Ascending aorta (tissue), 2 donors: Measurements from ENCODE around the gene PPM1L. TPM values are rescaled to one million over a fixed set of nuclear protein-coding genes. Genes with fewer than 3 reads are reported as not detected.

Source experiments
- DNase-seq, 2 donors: peaks; one replicate each; pipeline ENCODE4 v3.0.0-alpha.2; 2019; ENCODE audit warnings: low spot score in 2 of 2
- H3K27ac ChIP-seq, 2 donors: fragments of 200-600 bp; sonication (generic); one replicate each; pipeline ENCODE4 v1.5.1; 2016 to 2017; ENCODE audit warnings: mild to moderate bottlenecking in 1 of 2
- H3K27me3 ChIP-seq: fragments of 200-600 bp; sonication (generic); one replicate; pipeline ENCODE4 v1.5.1; 2017
- H3K36me3 ChIP-seq, 2 donors: fragments of 200-600 bp; sonication (generic); one replicate each; pipeline ENCODE4 v1.5.1; 2016
- H3K4me1 ChIP-seq, 2 donors: fragments of 200-600 bp; sonication (generic); one replicate each; pipeline ENCODE4 v1.5.1; 2016 to 2017; ENCODE audit warnings: mild to moderate bottlenecking in 1 of 2
- H3K4me3 ChIP-seq, 2 donors: fragments of 200-600 bp; sonication (generic); one replicate each; pipeline ENCODE4 v1.5.1; 2016 to 2017; ENCODE audit warnings: mild to moderate bottlenecking in 1 of 2
- H3K9me3 ChIP-seq, 2 donors: fragments of 200-600 bp; sonication (generic); one replicate each; pipeline ENCODE4 v1.5.1; 2016
- CTCF ChIP-seq, 3 experiments: fragments of 200-600 bp in 2 of 3; fragments of 450-650 bp in 1 of 3; sonication (generic) in 2 of 3; IDR thresholded peaks; one replicate each; pipeline ENCODE4 v1.5.1; 2016 to 2019; ENCODE audit warnings: antibody characterized with exemption in 3 of 3, mild to moderate bottlenecking in 1 of 3, moderate library complexity in 1 of 3
- intact Hi-C: fragments of 100-400 bp; cut with DNase I; formaldehyde crosslinking; loops from one replicate; pipeline ENCODE4 v1.15.1; 2023
- total RNA-seq: library from RNA; depleted of rRNA; stranded (reverse); fragments of >200 nt; gene quantifications from one replicate; pipeline ENCODE4 v1.1.0, GENCODE V29; 2016

The PPM1L gene
- total RNA-seq, 1 donor from 2014 or later: 20.3 TPM

GRCh38 chr3:160797356-160797755, 41.3 kb downstream of the PPM1L start:
- Histone ChIP-seq H3K4me1 (peaks cover 0 to 8% of the 10 kb centered on the region in 2 donors), H3K4me3 (no peak overlapping the region), H3K9me3 (no peaks in the 10 kb centered on the region), H3K27ac (no peak overlapping the region), H3K27me3 (no peaks in the 10 kb centered on the region), H3K36me3 (no peaks in the 10 kb centered on the region)
- intact Hi-C loops: no loop called here
- no peak for TF ChIP-seq CTCF (IDR thresholded peaks at IDR 0.05)
- DNase-seq: no peak

GRCh38 chr3:160801386-160802118, 45.5 kb downstream of the PPM1L start:
- H3K4me3 ChIP-seq: peak overlapping the region in 1 of 2 donors; percentile 14
- H3K27me3 ChIP-seq: no peaks in the 10 kb centered on the region
- DNase-seq: peak; percentile 25 to 77
- no peak for TF ChIP-seq CTCF (IDR thresholded peaks at IDR 0.05)
- H3K4me1 ChIP-seq: peaks cover 0 to 8% of the 10 kb centered on the region in 2 donors
- no peaks in the 10 kb centered on the region for H3K9me3 ChIP-seq
- H3K36me3 ChIP-seq: no peaks in the 10 kb centered on the region
- intact Hi-C loops: loop anchor here (2.0 to 5.0 kb wide), 2 partner anchors 47 to 611 kb away; no protein-coding TSS in a partner anchor
- peak overlapping the region; percentile 73 to 76 for H3K27ac ChIP-seq

GRCh38 chr3:160804762-160805161, 48.7 kb downstream of the PPM1L start:
- intact Hi-C loops: loop anchor here (5.0 kb wide), 1 partner anchor 608 kb away; no protein-coding TSS in a partner anchor
- peak overlapping the region in 1 of 2 donors; percentile 25 for H3K27ac ChIP-seq
- H3K4me1 ChIP-seq: peaks cover 6 to 24% of the 10 kb centered on the region in 2 donors

GRCh38 chr3:160806094-160806493, 50.1 kb downstream of the PPM1L start:
- no peak for DNase-seq
- intact Hi-C loops: no loop called here
- TF ChIP-seq CTCF (IDR thresholded peaks at IDR 0.05): no peak
- Histone ChIP-seq H3K9me3 (no peaks in the 10 kb centered on the region), H3K36me3 (no peaks in the 10 kb centered on the region), H3K27ac (no peak overlapping the region), H3K27me3 (no peaks in the 10 kb centered on the region), H3K4me3 (no peak overlapping the region), H3K4me1 (peaks cover 10 to 33% of the 10 kb centered on the region in 2 donors)

More at GRCh38 chr3:160804762-160805161, 48.7 kb downstream of the PPM1L start:
- H3K4me3 ChIP-seq: no peak overlapping the region
- no peak for TF ChIP-seq CTCF (IDR thresholded peaks at IDR 0.05)
- H3K9me3 ChIP-seq: no peaks in the 10 kb centered on the region
- H3K27me3 ChIP-seq: no peaks in the 10 kb centered on the region
- DNase-seq: no peak
- H3K36me3 ChIP-seq: no peaks in the 10 kb centered on the region

GRCh38 chr3:160806686-160807085, 50.7 kb downstream of the PPM1L start:
- intact Hi-C loops: no loop called here
- Histone ChIP-seq H3K4me1 (peaks cover 10 to 35% of the 10 kb centered on the region in 2 donors), H3K9me3 (no peaks in the 10 kb centered on the region), H3K27ac (no peak overlapping the region), H3K36me3 (no peaks in the 10 kb centered on the region), H3K4me3 (no peak overlapping the region), H3K27me3 (no peaks in the 10 kb centered on the region)
- DNase-seq: no peak
- no peak for TF ChIP-seq CTCF (IDR thresholded peaks at IDR 0.05)
